Measurements from ENCODE around the gene MTFR1L.
A peak's percentile ranks its signal among the peaks of the same experiment; 100 is the strongest.

Gene MTFR1L

GRCh38 chr1:25792115-25792514 lies 27.6 kb upstream of the MTFR1L start:
- no peak for DNase-seq

- DNase-seq: no peak
These were observed 26.1 kb upstream of the MTFR1L start for GRCh38 chr1:25793585-25794170.

DNA sequence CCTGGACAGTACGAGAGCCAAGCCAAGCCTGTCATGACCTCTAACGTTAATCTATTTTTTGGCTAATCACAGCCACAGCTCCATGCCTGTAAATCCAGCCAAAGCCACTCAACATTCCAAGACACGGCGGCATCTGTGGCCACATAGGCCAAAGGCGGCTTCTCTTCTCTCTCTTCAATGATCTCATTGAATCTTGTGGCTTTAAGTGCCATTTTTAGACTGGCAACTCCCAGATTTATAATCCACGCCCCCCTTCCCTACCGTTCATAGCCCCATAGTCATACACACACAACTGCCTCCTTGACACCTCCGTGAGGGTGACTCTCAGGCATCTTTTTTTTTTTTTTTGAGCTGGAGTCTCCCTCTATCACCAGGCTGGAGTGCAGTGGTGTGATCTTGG lies 25.4 kb upstream of the MTFR1L start:
- DNase-seq: no peak

- DNase-seq: no peak
These were observed 24.5 kb upstream of the MTFR1L start for GRCh38 chr1:25795211-25795610.

DNA sequence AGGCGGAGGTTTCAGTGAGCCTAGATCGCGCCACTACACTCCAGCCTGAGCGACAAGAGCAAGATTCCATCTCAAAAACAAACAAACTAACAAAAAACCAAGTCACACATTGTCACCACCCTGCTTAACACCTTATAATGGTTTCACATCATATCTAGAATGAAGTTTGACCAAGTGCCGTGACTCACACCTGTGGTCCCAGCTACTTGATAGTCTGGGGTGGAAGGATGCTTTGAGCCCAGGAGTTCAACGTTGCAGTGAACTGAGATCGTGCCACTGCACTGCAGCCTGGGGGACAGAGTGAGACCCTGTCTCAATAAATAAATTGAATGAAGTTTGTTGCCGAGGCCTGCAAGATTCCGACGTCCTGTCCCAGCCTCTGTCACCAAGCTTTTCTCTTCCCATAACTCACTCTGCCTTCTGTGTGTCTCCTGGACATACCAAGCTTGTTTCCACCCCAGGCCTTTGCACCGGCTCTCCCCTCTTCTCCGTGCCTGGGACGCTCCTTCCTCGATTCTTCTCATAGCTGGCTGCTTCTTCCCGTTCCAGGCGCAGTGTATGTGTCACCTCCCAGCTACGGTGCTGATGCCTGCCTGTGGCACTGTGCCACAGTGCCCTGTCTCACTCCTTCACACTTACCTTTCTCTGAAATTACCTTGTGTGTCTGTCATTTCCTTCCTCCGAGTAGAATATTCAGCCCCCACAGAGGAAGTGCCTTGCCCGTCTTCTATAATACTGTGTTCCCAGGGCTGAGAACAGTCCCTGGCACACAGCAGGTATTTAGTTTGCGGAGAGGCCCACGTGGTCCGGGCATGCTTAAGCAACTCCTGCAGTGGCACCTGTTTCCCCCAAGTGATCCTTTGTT lies 23.6 kb upstream of the MTFR1L start:
- peak; percentile 22 for DNase-seq

- peak; percentile 86 for DNase-seq
These were observed 22.8 kb upstream of the MTFR1L start for GRCh38 chr1:25796811-25797458.

GRCh38 chr1:25797939-25798338 lies 21.8 kb upstream of the MTFR1L start:
- DNase-seq: no peak

DNA sequence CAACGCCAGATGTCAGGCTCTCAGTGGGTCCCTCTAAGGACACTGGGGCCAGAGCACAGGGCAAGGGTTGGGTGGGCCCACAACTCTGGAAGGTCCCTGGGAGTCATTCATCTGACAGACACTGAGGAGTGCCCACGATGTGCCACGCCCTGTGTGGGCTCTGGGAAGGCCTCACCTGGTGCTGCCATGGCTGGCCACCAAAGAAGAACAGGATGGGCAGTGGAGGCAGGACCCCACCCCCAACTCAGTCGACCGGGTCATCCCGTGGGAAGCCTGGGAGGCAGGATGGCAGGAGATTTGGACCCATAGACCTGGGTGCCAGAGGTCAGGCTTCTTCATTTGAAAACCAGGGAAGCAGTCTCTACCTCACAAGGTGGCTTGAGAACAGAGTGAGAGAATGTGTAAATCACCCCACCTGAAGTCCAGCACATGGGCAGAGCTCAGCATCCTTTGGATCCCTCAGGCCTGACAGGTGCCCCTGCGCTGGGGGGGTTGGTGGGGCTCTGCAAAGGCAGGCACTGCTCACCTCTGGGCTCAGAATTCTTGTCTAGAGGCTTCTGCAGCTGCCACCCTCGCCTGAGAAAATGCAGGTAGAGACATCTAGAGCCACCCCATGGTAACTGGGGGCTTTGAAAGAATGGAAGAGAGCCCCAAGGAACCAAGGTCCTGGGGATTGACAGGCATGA lies 20.9 kb upstream of the MTFR1L start:
- DNase-seq: no peak

GRCh38 chr1:25799352-25799934 lies 20.3 kb upstream of the MTFR1L start:
- DNase-seq: no peak

DNA sequence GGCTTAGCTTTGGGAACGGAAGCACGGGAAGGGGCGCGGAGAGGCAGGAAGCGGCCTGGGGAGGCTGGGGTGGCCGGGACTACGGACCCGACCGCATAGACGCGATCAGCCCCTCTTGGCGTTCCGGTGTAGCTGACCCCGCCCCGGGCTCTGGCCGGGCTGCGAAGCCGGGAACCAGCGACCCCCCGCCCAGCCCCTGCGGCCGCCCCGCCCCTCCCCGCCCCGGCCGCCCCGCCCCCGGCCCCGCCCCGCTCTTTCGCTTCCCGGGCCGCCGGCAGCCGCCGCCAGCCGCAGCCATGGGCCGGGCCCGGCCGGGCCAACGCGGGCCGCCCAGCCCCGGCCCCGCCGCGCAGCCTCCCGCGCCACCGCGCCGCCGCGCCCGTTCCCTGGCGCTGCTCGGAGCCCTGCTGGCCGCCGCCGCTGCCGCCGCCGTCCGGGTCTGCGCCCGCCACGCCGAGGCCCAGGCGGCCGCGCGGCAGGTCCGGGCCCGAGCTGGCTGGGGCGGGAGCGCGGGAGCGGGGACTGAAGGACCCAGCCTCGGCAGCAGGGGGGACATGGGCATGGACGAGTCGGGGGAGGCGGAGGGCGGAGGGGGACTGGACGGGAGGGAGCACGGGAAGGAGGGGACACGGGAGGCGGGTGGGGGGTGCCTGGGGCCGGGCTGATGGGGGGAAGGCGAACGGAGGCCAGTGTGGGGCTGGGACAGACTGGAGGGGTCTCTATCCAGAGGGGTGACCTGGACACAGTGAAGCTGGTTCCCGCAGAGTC lies 19.6 kb upstream of the MTFR1L start, which contains the start of gene SELENON:
SELENON (plus strand) TSS at position 259 of the 768 bp plus-strand sequence; CDS start at position 297, 38 bp downstream.
- peak; percentile 34 for DNase-seq

DNA sequence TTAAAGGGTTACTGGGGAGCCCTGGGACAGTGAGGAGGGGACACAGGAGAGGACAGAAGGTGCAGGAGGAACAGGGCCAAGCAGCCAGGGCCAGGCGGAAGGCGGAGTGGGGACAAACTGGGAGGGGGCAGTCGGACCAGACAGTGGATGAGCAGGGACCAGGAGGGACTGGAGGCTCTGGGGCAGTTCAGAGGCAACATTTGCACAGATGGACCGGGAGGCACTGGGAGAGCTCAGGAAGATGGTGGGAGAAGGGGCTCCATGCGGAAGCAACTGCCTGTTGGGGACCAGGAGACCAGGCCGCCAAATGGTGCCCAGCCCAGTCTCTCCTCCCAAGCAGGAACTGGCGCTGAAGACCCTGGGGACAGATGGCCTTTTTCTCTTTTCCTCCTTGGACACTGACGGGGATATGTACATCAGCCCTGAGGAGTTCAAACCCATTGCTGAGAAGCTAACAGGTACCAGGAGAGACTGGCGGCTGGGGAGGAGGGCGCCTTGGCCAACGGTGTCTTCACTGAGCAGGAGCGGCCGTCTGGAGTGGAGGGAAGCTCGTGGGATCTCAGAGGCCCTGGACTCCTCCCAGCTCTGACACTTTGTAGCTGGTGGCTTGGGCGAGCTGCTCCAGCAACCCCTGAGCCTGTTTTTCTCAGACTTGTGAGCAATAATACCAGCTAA lies 18.9 kb upstream of the MTFR1L start:
- no peak for DNase-seq

- no peak for DNase-seq
These were observed 16.8 kb upstream of the MTFR1L start for GRCh38 chr1:25802915-25803314.

DNA sequence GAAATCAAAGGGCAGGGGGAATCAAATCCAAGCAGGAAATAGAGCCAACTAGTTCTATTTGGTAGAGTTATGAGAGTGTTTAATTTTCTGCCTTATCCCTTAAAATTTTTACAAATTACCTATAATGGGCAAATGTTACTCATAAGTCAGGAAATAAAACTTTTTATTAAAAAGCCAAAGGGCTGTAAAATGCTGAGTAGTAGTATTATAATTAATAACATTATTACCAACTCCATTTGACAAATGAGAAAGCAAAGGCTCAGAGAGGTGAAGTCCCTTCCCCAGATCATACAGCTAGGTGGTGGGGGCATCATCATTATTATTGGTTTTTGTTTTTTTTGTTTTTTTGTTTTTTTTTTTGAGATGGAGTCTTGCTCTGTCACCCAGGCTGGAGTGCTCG lies 16.4 kb upstream of the MTFR1L start:
- DNase-seq: no peak

DNA sequence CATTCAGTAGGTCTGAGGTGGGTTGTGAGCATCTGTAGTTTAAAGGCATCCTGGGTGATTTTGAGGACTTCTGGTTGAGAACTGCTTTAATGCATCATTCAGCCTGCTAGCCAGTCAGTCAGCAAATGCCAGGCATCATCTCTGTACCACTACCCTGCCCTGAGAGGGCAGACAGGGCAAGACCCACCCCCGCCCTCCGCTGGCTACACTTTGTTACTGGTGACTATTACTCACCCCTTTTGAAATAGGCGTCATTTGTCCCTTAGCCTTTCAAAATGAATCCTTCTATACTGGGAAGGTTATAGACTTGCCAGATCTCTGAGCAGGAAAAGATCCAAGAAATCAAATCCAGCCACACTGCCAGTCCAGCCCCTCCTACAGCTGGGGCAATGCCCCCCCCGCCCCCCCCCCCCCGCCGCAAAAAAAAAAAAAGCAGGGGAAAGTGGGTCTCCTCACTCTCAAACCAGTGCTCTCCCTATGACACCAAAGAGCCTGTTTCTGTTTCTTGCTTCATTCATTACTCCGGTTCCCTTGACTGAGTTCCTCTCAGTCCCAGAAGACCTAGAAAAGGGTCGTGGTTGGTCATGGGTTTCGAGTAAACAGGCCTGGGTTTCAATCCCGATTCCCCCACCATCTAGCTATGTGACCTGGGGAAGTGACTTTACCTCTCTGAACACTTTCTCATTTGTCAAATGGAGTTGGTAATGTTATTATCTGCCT lies 15.3 kb upstream of the MTFR1L start:
- no peak for DNase-seq

- no peak for DNase-seq
These were observed 14.5 kb upstream of the MTFR1L start for GRCh38 chr1:25804964-25805862.

DNA sequence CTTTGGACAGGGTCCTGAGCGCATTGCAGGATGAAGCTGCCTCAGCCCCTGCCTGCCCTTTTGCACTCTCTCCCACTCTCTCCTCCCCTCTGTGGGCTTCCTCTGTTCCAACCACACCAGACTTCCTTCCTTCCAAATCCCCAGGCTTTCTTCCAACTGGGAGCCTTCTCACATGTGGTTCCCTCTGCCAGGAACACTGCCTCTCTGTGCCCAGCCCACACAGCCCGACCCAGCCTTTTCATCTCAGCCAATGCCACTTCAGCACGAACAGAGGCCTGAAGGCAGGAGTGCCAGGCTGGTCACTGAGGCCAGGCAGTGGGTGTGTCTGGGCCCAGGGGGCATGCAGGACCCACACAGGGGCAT lies 13.9 kb upstream of the MTFR1L start:
- DNase-seq: no peak

- no peak for DNase-seq
These were observed 13.3 kb upstream of the MTFR1L start for GRCh38 chr1:25806418-25806817.

DNA sequence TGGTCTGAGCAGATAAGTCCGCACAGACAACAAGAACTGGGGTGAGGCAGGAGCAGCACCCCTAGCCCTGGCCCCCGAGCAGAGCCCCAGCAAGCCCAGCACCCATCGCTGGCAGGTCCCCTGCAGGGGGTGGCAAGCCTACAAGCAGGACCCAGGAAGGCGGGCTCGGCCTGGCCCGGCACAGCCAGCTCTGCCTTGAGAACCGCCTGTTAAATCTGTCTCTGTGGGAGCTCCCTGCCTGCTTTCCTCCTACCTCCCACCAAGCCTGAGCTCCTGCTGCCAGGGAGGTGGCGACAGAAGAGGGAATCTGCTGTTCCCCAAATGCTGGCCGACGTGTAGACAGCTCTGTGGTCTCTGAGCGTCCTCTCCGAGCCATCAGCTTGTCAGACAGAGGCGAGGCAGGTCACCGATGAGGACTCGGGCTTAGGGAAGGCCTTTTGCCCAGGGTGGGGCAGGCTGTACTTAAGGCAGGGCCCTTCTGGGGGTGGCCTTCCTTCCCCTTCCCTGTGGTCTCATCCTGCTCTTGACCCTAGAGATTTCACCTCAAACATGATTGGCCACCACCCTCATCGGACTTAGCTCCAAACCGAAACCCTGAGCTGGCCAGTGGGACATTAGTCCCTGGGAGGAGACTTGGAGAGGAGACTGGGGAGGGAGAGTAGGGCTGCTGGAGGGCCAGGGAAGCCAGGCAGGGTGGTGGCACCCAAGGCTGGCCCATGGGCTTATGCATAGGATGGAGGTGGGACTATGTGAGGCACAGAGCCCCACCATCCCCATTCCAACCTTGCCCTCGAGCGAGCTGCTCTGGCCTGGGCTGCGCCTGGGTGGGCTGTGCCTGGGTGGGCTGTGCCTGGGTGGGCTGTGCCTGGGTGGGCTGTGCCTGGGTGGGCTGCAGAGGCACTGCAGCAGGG lies 12.0 kb upstream of the MTFR1L start:
- no peak for DNase-seq
